Stimulated activated CD4-positive, alpha-beta T cell treated with anti-CD3 and anti-CD28 coated beads, TNF-alpha, amount 100 ng/mL, for 1 hour (primary cell): ENCODE measurements around the gene THSD7A.

Experiments
- DNase-seq, 3 donors: peaks; one replicate each; pipeline ENCODE4 v3.0.0-alpha.2; 2020; ENCODE audit warnings: low read depth in 3 of 3, low spot score in 1 of 3

The THSD7A gene

DNA sequence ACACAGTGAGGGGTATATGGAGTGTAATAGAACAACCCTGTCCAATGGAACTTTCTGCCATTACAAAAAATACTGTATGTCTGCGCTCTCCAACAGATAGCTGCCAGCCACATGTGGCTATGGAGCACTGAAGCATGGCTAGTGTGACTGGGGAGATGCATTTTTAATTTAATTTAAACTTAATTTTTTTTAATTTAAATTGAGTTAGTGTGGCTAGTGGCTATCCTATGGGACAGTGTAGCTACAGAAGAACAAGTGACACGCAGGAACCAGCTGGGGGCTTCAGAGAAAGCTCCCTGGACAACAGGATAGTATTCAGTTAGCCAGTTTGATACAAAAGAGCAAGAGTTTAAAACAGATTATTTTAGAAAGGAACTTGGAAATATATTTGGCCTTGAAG, 408.0 kb downstream of the THSD7A start:
- DNase-seq, result no peak

DNA sequence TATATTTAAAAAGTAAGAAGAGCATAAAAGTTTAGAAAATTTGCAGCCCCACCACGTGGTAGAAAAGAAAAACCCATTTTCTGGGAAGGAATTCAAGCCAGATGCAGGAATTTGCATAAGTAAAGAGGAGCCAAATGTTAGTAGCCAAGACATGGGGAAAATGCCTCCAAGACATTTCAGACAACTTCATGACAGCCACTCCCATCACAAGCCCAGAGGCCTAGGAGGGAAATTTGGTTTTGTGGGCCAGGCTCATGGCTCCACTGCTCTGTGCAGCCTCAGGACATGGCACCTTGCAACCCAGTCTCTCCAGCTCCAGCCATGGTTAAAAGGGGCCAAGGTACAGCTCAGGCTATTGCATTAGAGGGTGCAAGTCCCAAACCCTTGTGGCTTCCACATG, 411.9 kb downstream of the THSD7A start:
- DNase-seq, result no peak

DNA sequence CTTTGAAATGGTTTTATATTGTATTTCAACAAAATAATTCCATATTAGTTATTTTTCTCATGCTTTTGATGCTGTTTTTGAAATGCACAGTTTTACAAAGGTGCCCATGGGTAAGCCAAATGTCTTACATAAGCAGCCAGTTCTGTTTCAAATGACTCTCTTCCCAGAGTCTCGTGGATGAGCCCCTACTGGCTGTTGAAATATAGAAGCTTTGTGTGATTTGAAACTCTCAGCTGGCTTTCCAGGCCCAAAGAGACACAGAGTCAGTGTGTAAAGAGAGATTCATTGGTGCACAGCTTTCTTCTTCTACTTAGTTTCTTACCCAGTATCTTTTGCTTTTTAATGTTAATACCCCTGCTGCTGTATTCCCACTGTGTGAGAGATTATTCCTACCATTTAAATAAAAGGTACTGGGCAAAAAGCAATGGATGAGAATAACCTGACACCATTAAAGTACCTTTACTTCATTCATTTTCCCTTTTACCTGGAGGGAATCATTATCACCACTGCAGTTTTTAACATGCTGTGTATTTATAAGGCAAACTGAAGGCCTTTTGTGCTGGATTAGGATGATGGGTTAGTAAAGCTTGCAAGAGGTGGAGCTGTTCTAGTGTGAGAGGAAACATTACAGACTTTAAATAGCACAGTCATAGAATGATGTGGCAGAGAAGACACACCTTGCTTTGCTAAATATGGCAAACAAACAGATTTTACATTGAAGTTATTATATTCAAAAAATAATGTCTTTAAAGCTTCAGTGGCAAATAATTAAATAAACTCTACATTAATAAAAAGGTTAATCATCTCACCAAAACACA, 415.1 kb downstream of the THSD7A start:
- no peak for DNase-seq

DNA sequence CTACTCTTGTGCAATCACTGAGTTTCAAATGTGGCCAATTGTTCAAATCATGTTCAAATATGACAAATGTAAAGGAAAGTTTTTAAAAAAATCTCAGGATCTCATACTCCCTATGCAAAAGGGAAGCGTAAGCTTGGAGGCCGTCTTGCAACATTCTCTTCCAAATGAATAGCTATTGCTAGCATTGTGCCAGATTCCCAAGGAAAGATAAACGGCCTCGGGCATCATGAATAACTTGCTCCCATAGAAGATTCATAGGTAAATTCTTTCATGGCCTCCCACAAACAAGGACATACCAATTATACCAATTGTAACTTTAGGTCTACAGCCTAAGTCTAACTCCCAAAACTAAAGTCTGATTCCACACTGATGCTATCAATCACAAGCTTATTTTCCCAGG, 416.9 kb downstream of the THSD7A start:
- DNase-seq, result no peak

DNA sequence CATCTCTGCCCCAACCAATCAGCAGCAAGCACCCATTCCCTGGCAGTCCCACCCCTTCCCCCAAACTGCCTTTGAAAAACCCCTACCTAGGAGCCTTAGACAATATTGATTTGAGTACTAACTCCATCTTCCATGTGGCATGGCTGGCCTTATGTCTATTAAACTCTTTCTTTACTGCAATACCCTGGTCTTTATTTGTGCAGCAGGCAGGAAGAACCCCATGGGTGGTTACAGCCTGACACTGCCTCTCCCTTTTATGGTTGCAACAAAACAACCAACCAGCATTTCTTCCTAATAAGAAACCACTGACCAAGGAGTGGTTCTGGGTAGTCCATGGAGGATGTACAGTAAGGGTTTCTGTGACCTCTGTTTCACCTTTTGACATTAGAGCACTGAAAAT, 418.1 kb downstream of the THSD7A start:
- no peak for DNase-seq

DNA sequence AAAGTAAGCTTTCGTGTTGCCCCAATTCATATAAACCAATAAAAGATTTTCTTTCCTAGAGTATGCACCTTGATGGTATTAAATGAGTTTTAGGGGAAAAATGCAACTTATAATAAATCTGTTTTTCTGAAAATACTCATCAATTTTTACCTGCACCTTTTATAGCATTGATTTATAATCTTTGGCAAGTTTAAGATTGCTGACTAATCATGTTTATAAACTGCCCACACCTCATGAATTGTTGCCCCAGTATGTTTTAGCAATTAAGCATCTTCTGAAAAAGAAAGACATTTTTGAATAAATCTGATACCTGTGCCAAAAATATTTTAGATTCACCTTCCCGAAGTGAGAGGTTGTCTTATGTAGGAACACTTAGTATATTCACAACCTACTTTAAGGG, 420.0 kb downstream of the THSD7A start:
- no peak for DNase-seq

DNA sequence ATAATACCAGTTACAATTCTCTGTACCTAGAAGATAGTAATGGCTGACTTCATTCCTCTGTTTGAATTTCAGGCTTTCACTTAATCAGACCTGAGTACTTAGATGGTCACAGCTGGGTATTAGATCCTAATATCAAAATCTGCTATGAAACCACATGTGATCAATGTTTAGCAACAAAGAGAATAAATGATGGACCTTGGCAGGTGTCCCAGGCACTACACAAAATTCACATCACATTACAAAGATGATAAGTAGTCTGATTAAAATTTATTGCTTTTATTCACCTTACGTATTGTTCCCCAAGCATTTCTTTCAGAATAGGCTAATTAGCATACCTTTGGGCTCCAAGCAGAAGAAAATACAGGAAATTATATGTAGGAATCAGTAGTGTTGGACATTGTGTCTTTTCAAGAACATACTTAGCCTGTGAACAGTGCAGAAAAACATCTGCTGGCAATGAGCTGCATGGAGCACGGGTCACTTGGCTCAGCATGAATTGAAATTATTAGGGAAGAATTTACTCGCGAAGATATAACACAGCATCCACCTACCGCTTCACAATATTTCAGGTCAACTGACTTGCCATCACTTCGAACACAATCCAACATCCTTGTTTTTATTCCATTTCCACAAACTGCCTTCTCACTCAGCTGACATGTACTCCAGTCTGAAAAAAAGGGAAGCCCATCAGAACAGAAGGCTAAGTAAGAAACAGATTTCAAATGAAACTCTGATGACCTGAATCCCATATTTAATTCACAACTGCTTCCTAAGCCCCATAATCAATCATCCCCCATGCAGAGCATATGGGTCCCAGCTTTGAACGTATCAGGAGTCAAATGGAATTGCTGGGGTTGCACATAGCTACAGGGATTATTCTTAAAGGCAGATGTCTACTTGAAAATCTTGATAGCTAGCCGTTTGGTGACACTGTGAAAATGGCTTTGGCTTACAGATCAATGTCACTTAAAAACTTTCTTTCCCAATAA, 421.0 kb downstream of the THSD7A start:
- no peak for DNase-seq

DNA sequence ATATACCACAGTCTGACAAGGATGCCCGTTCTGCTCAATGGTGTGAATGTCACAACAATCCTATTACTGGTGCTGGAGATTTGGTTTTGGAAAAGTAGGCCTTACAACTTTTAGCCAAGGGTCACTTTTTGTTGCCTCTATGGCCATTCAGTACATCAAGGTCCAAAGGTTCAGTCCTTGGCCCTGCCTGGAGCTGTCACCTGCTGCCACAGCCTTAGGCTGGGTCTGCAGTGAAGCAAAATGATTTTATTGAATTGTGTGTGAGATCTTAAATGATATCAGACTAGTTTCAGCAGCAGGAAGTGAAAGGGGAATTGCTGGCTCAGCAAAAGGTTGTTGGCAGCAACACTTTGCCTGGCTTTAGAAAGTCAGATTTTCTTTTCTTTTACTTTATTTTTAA, 427.6 kb downstream of the THSD7A start:
- no peak for DNase-seq

DNA sequence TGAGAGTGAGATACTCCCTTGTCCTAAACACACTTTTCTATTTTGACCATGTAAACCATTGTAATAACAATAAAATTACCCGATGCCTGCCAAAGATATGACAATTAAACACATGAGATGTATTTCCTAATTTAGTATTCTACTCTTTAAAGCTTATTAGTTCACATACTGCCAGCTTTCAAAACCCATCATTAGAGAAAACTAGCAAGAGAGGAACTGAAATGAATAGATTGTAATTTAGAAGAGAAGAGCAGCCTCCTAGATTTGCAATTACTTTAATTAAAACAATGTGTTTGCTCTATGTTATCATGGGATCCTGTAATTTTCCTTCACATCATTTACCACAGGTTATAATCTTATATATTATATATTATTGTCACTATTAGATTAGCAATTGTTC, 428.2 kb downstream of the THSD7A start:
- DNase-seq, result no peak

DNA sequence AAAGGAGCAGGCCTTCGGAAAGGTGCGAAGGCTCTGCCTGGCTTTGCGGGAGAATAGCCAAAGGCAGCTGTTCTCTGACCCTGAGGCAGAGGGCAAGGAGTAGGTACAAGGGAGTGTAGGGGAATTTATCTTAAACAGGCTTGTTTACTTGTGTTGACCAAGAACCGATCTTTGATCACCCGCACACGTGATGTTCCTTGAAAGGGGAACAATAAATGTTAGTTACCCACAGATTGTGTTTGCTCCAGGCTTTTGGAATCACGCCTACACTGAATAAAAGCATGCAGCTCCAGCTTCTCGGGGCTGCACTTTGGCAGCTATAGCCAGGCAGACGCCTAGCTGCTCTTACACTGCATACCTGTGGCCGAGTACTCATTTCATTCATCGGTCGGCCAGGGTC, 437.6 kb downstream of the THSD7A start:
- DNase-seq, result no peak

DNA sequence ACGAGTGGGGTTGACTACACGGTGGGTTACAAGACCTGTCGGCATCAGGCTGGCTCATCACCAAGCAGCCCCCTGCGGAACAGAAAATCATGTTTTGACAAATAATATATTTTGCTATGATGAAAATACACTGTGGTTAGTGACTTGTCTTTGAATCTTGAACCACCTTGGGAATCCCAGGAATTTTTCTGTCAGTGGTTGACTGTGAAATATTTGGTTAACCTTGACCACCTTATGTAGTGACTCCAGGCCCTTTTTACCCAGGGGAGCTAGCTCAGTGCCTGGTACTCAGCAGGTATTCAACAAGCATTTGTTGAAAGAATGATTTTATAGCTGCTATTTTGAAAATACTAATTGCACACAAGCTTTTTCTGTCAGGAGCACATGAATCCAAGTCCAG, 452.4 kb downstream of the THSD7A start:
- no peak for DNase-seq

DNA sequence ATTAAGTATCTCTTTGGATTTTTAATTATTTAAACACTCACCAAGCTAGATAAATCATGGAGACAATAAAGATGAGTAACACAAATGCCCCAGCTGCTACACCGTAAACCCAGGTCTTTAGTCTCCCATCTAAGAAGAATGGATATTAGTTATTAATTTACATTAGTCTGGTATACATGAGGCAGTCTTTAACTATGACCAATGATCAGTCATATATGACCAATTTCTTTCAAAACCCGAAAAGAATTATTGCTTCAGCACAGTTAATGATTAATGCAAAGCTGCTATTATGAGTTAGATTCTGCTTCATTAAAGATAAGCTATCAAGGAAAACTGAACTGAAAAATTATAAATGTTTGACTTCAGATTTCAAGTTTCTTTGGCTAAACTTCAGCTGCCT, 455.5 kb downstream of the THSD7A start:
- DNase-seq, result no peak

DNA sequence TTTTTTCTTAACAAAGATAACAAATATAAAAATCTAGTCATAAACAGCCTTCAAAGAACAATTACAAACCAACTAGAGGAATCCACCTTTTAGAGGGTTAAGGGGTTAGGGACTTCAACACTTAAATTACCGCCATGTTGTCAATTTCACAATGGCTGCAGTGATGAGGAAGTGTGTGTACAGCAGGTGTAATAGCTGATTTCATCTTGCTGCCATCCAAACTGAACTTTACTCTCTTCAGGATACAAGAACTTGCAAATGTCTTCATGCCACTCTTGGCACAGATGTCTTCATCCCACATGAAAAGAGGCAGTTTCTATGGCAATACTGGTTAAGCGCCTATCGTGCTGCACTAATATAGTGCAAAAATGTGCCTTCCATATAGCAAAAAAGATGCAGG, 457.4 kb downstream of the THSD7A start:
- DNase-seq, result no peak

DNA sequence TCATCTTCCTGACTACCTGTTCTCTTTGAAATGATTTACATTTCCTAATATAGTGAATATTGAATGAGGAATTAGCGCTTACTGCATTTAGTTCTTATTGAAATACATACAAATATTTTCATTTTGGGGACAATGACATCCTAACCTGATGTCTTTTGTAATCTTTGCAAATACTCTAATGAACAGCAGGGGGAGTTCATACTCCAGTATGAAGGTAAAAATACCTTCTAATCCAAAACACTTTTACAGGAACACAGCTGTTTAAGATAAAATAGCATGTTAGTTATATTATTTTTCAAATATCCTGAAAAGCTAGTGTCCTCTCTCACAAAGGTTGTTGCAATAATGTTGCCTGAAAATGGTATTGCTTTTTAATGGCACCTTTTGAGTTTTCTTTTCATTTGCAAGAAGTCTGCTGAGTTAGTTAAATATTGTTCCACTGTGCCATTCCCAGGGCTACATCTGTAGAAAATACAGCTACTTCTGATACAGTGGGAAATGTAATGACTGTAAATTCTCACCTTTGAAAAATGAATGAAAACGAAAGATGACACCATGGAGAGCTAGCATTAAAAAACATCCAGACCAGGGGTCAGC, 458.4 kb downstream of the THSD7A start:
- DNase-seq, result no peak

DNA sequence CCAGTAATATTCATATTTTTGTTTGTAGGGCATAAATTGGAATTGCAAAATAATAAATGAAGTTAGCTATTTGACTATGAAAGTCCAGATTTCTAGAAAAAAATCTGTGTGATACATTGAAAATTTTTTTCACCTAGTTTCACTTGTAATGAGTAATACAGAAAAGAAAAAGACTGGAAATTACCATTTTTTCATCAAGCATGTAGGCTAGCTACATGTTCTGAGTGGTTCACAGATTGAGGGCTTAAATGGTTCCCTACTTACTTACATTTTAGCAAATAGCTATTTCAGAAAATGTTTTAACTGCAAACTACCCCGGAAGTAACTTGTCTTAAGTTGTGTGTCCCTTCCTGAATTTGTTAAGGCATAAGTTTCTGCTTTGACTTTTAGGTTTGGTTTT, 462.3 kb downstream of the THSD7A start:
- DNase-seq, result no peak

DNA sequence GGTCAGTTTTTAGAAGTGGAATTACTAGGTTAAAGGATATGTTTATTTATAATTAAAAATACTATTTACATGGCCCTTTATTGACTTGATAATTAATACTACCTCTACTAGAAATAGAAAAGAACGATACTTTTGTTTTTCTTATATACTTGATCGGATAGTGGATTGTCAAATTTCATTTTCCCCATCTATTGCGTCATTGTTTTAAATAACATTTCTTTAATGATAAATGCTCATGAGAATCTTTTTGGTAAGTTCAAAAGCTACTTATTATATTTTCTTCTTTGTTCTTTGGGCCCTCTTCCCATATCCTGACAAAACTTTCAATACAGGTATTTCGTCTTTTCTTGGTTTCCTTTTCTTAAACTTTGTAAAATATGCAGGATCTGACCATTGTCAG, 465.9 kb downstream of the THSD7A start:
- DNase-seq, result no peak

DNA sequence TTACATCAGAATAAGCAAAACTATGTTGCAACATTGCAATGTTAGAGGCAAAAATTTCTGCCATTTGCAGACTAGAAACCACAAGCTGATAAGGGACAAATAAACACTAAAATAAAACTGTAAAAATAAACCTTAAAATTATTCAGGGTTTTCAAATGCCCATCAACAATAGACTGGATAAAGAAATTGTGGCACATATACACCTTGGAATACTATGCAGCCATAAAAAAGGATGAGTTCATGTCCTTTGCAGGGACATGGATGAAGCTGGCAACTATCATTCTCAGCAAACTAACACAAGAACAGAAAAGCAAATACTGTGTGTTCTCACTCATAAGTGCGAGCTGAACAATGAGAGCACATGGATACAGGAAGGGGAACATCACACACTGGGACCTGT, 473.4 kb downstream of the THSD7A start:
- DNase-seq, result no peak

DNA sequence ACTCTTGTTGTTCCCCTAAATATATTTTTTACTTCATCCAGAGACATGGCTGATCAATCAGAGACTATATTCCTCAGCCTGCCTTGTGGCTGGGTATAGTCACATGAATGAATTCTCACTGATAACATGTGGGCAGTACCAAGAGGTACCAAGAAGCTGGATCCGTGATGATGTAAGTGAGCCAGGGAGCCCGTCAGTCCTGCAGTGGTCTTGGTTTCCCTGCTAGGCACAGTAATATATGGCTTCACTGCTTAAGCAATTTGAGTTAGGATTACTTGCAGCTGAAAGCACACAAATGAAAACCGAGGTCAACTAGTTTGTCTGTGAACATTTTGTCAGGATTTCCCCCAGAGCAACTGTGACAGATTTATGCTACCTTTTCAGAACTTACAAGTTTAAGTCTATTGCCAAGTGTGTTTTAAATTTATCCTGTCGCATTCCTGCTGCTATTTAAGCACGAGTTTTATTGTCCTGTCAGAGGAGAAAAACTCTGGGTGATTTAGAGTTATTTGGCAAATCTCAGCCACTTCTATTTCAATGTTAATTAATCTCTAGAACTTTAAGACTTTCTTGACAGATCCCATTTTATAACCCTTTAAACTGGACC, 476.5 kb downstream of the THSD7A start:
- DNase-seq, result no peak

DNA sequence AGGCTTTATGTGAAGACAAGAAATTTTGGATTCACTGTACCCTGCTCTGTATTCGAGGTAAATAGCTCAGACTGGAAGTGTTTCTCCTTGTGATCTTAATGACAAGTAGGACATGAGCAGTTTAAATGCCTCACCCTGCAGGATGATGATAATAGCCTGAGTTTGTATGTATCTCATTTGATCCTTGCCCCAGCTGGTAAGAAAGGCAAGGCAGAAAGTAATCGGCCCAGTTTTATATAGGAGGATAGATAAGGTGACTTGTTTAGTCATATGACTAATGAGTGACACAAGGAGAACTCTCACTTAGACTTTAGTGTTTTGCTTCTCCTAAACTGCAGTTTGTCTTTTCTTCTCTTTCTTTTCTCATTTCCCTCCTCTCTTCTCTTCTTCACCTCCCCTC, 485.7 kb downstream of the THSD7A start:
- no peak for DNase-seq

DNA sequence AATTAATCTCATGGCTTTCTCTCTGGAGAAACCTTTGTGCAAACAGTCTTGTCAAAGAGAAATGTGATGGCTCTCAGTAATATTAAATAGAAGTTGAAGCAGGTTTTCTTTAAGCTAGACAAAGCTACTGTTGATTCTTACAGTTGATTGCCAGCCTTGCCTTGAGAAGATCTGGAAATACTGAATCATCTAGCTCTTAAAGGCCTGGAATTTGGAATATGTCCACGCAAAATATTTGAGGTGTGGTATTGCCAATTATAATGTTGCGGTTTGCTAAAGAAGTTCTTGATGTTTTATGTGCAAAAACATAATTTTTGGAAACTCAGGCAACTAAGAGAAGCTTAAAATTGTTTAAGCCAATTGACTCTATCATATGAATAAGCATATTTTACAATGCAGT, 486.4 kb downstream of the THSD7A start:
- no peak for DNase-seq

DNA sequence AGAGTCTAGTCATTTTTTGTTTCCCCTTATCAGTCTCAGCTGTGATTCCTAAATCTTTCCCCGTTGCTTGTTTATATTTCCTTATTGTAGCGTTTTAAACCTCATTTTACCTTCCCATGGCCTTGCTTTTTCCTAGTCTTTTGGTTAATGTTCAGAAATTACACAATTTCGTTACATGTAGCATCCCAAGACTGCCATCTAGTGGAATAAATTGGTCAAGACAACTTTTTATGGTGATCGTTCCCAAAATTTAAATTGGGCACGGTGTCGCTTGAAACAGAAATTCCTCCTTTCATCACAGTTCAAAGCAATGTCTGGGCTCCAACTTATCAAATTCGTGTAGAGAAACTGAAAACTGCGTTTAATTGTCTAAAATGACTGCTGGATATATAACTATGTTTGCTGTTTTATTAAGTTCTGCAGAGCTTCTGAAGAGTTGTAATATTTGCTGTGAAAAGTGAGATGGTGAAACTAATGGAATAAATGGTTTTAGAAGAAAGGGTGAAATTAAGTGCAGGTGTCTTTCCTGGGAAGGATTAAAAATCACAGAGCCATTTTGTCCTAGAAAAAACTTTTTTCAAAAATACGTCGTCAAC, 488.1 kb downstream of the THSD7A start:
- no peak for DNase-seq
